ENCODE data around the gene TRPV3. TPM values are rescaled to one million over a fixed set of nuclear protein-coding genes. Genes with fewer than 3 reads are reported as not detected.

TRPV3 gene
- total RNA-seq, 1 donor from 2014 or later, result 0.27 TPM

GRCh38 chr17:3511852-3512504 is 45.6 kb downstream of the TRPV3 start:
- DNase-seq (ENCODE audit: low spot score), result no peak
- Mint-ChIP-seq H3K27ac (ENCODE audit: unreplicated experiment) (no peak overlapping the region), H3K4me3 (ENCODE audit: unreplicated experiment) (no peak overlapping the region), H3K9me3 (ENCODE audit: low read depth) (peaks cover 6% of the 10 kb centered on the region), H3K36me3 (ENCODE audit: low read depth) (no peaks in the 10 kb centered on the region), H3K4me1 (ENCODE audit: low read depth) (peaks cover 13% of the 10 kb centered on the region), H3K27me3 (ENCODE audit: low read depth) (peaks cover 11% of the 10 kb centered on the region)
- no peak for TF ChIP-seq CTCF (IDR thresholded peaks at IDR 0.05)

GRCh38 chr17:3510090-3510489 is 47.5 kb downstream of the TRPV3 start:
- Mint-ChIP-seq H3K4me1 (ENCODE audit: low read depth) (peaks cover 13% of the 10 kb centered on the region), H3K36me3 (ENCODE audit: low read depth) (no peaks in the 10 kb centered on the region), H3K4me3 (ENCODE audit: unreplicated experiment) (no peak overlapping the region), H3K27me3 (ENCODE audit: low read depth) (peaks cover 7% of the 10 kb centered on the region), H3K27ac (ENCODE audit: unreplicated experiment) (no peak overlapping the region), H3K9me3 (ENCODE audit: low read depth) (peaks cover 6% of the 10 kb centered on the region)
- DNase-seq (ENCODE audit: low spot score), result no peak
- no peak for TF ChIP-seq CTCF (IDR thresholded peaks at IDR 0.05)

- TF ChIP-seq CTCF (IDR thresholded peaks at IDR 0.05), result no peak
- Mint-ChIP-seq H3K27me3 (ENCODE audit: low read depth) (peaks cover 5% of the 10 kb centered on the region), H3K4me1 (ENCODE audit: low read depth) (peaks cover 8% of the 10 kb centered on the region), H3K36me3 (ENCODE audit: low read depth) (no peaks in the 10 kb centered on the region), H3K9me3 (ENCODE audit: low read depth) (peaks cover 6% of the 10 kb centered on the region), H3K27ac (ENCODE audit: unreplicated experiment) (no peak overlapping the region), H3K4me3 (ENCODE audit: unreplicated experiment) (no peak overlapping the region)
- no peak for DNase-seq (ENCODE audit: low spot score)
These were observed 49.7 kb downstream of the TRPV3 start for GRCh38 chr17:3507869-3508268.

- TF ChIP-seq CTCF (IDR thresholded peaks at IDR 0.05), result no peak
- H3K4me3 Mint-ChIP-seq (ENCODE audit: unreplicated experiment), result no peak overlapping the region
- peaks cover 4% of the 10 kb centered on the region for H3K27me3 Mint-ChIP-seq (ENCODE audit: low read depth)
- no peaks in the 10 kb centered on the region for H3K36me3 Mint-ChIP-seq (ENCODE audit: low read depth)
- H3K9me3 Mint-ChIP-seq (ENCODE audit: low read depth), result peaks cover 6% of the 10 kb centered on the region
- no peak overlapping the region for H3K27ac Mint-ChIP-seq (ENCODE audit: unreplicated experiment)
- H3K4me1 Mint-ChIP-seq (ENCODE audit: low read depth), result peaks cover 7% of the 10 kb centered on the region
- DNase-seq (ENCODE audit: low spot score), result no peak
These were observed 50.5 kb downstream of the TRPV3 start for GRCh38 chr17:3507071-3507470.

- no peaks in the 10 kb centered on the region for H3K36me3 Mint-ChIP-seq (ENCODE audit: low read depth)
- TF ChIP-seq CTCF (IDR thresholded peaks at IDR 0.05), result no peak
- no peak overlapping the region for H3K4me3 Mint-ChIP-seq (ENCODE audit: unreplicated experiment)
- no peak overlapping the region for H3K27ac Mint-ChIP-seq (ENCODE audit: unreplicated experiment)
- DNase-seq (ENCODE audit: low spot score), result no peak
- H3K27me3 Mint-ChIP-seq (ENCODE audit: low read depth), result peaks cover 2% of the 10 kb centered on the region
- H3K4me1 Mint-ChIP-seq (ENCODE audit: low read depth), result peaks cover 7% of the 10 kb centered on the region
- peaks cover 8% of the 10 kb centered on the region for H3K9me3 Mint-ChIP-seq (ENCODE audit: low read depth)
These were observed 51.6 kb downstream of the TRPV3 start for GRCh38 chr17:3506054-3506453.

Measured in chondrocyte (in vitro differentiated cells).